ENCODE measurements around the gene SPATA7.

- TF ChIP-seq SUZ12 (IDR thresholded peaks at IDR 0.05) (no peak), ELF4 (IDR thresholded peaks at IDR 0.05) (no peak), ZNF384 (IDR thresholded peaks at IDR 0.05) (no peak), SP1 (IDR thresholded peaks at IDR 0.05) (no peak), HDGF (IDR thresholded peaks at IDR 0.05; ENCODE audit: borderline replicate concordance) (no peak), BHLHE40 (IDR thresholded peaks at IDR 0.05; ENCODE audit: borderline replicate concordance) (no peak), FOXA1 (IDR thresholded peaks at IDR 0.05) (no peak), CTBP1 (IDR thresholded peaks at IDR 0.05; ENCODE audit: borderline replicate concordance) (no peak), NFRKB (IDR thresholded peaks at IDR 0.05) (no peak), ARNT (IDR thresholded peaks at IDR 0.05) (no peak), PKNOX1 (IDR thresholded peaks at IDR 0.05) (no peak), TARDBP (IDR thresholded peaks at IDR 0.05) (no peak), FOXM1 (IDR thresholded peaks at IDR 0.05; ENCODE audit: borderline replicate concordance) (no peak), LEF1 (IDR thresholded peaks at IDR 0.05; ENCODE audit: borderline replicate concordance) (no peak)
Measured at GRCh38 chr14:88364710-88365413, 20.6 kb upstream of the SPATA7 start.
